ENCODE measurements around the gene LRRC59. TPM values are rescaled to one million over a fixed set of nuclear protein-coding genes. Genes with fewer than 3 reads are reported as not detected.

The LRRC59 gene
- total and polyA plus RNA-seq, 4 donors, result 21.4 to 136 (median 75.6) TPM

GRCh38 chr17:50424246-50424995 lies 27.1 kb upstream of the LRRC59 start:
- Histone ChIP-seq H3K4me3 (ENCODE audit: low read depth in 1 of 3, low read length in 3 of 3) (no peak overlapping the region), H3K36me3 (ENCODE audit: control insufficient read depth in 4 of 4, insufficient read depth in 3 of 4, low read depth in 1 of 4, low read length in 3 of 4) (no peaks in the 10 kb centered on the region), H3K27me3 (ENCODE audit: control insufficient read depth in 4 of 4, insufficient read depth in 4 of 4, low read length in 3 of 4) (no peaks in the 10 kb centered on the region), H3K27ac (ENCODE audit: low read depth in 1 of 2, low read length in 2 of 2) (no peak overlapping the region), H3K4me1 (ENCODE audit: control insufficient read depth in 4 of 4, insufficient read depth in 4 of 4, low read length in 3 of 4) (peaks cover 20 to 55% (median 47%) of the 10 kb centered on the region in 4 donors), H3K9ac (ENCODE audit: low read depth in 1 of 2, low read length in 2 of 2) (no peak overlapping the region), H3K9me3 (ENCODE audit: control insufficient read depth in 4 of 4, low read length in 3 of 4) (no peaks in the 10 kb centered on the region)
- WGBS, result 80% methylated on average over 9 of the region's 9 CpGs
- no peak for DNase-seq (ENCODE audit: low spot score)
- TF ChIP-seq HNF4G (IDR thresholded peaks at IDR 0.05) (no peak), RXRA (IDR thresholded peaks at IDR 0.05) (no peak), JUND (IDR thresholded peaks at IDR 0.05) (no peak), FOXA2 (IDR thresholded peaks at IDR 0.05) (no peak), RAD21 (IDR thresholded peaks at IDR 0.05) (no peak), FOXA1 (IDR thresholded peaks at IDR 0.05) (no peak), YY1 (IDR thresholded peaks at IDR 0.05) (no peak), ZBTB33 (IDR thresholded peaks at IDR 0.05) (no peak), REST (IDR thresholded peaks at IDR 0.05) (no peak), TAF1 (conservative IDR thresholded peaks at IDR 0.05) (no peak), HNF4A (conservative IDR thresholded peaks at IDR 0.05) (no peak), GABPA (IDR thresholded peaks at IDR 0.05 in 1 of 2, conservative IDR thresholded peaks at IDR 0.05 in 1 of 2) (no peak)
- TF ChIP-seq, protein P1, sequence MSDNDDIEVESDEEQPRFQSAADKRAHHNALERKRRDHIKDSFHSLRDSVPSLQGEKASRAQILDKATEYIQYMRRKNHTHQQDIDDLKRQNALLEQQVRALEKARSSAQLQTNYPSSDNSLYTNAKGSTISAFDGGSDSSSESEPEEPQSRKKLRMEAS (IDR thresholded peaks at IDR 0.05), result no peak
- TF ChIP-seq, protein P2, sequence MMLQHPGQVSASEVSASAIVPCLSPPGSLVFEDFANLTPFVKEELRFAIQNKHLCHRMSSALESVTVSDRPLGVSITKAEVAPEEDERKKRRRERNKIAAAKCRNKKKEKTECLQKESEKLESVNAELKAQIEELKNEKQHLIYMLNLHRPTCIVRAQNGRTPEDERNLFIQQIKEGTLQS (IDR thresholded peaks at IDR 0.05), result no peak
- TF ChIP-seq, protein P3, sequence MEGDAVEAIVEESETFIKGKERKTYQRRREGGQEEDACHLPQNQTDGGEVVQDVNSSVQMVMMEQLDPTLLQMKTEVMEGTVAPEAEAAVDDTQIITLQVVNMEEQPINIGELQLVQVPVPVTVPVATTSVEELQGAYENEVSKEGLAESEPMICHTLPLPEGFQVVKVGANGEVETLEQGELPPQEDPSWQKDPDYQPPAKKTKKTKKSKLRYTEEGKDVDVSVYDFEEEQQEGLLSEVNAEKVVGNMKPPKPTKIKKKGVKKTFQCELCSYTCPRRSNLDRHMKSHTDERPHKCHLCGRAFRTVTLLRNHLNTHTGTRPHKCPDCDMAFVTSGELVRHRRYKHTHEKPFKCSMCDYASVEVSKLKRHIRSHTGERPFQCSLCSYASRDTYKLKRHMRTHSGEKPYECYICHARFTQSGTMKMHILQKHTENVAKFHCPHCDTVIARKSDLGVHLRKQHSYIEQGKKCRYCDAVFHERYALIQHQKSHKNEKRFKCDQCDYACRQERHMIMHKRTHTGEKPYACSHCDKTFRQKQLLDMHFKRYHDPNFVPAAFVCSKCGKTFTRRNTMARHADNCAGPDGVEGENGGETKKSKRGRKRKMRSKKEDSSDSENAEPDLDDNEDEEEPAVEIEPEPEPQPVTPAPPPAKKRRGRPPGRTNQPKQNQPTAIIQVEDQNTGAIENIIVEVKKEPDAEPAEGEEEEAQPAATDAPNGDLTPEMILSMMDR (IDR thresholded peaks at IDR 0.05; ENCODE audit: low read depth, low read length, missing input control), result no peak

Measured in liver (tissue), 9 donors.